Stimulated activated CD8-positive, alpha-beta memory T cell treated with anti-CD3 and anti-CD28 coated beads, Interleukin-15, amount 100 ng/mL, for 4 hours (primary cell): ENCODE data around the gene RBP3.
"Not testable (repeated sequence)": the region's sequence is repeated elsewhere in the genome, so short reads cannot be mapped to it uniquely, and the experiment has no call there.

Experiments
- DNase-seq, 2 donors: peaks; one replicate each; pipeline ENCODE4 v3.0.0-alpha.2; 2020; ENCODE audit warnings: low read depth in 2 of 2

RBP3 gene

DNA sequence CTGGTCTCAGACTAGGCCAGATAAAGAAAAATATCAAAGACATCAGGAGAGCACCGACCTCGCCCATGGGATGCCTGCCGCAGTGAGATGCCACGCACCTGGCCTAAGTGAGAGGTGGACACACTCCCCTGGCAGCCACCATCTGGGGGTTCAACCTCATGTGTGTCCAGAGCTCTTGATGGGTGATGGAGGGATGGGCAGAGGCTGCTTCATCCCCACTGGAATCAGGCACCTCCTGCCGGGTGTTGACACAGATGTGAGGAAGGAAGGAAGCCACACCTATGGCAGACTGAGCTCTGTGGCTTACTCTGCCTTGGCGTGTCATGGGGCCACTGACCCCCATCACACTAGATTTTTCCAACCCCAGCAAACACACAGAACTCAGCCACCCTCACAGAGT lies 24.6 kb downstream of the RBP3 start:
- DNase-seq, result no peak

DNA sequence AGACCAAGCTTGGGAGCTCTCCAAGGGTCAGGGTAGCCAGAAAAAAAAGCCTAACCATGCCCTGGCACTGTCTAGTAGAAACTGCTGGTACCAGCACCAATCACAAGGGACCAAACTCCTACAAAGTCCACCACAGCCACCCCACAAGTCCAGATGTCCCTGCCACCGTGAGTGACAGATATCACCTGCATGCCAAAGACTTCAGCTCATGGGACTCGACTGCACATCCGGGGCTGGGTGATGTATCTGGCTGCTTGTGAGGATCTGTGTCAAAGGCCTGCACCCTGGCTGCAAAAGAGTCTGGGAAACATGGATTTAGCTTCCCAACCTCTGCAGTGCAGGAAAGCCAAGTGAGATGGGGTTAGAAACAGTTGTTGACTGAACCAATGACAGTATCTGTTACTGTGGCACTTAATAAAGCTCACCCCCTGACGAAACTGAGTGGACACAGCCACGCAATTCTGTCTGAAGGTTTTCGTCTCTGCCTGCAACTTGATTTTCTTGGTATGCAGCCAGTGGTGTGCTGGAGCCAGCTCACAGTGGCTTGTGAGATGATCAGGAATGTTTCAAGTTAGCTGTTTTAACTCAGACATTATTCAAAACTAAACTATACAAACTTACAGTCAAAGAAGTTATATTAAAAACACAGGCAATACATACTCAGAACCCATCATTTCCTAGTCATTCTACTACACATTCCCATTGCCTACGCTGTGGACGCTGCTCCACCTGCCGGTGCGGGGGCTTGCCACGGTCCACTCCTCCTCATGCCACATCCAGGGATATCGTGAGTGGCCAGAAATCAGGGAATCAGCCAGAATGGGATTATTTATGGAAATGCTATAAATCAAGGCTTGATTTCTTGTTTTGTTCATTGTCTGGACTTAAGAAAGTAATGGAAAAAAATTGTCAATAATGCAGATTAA lies 26.7 kb downstream of the RBP3 start:
- no peak for DNase-seq

DNA sequence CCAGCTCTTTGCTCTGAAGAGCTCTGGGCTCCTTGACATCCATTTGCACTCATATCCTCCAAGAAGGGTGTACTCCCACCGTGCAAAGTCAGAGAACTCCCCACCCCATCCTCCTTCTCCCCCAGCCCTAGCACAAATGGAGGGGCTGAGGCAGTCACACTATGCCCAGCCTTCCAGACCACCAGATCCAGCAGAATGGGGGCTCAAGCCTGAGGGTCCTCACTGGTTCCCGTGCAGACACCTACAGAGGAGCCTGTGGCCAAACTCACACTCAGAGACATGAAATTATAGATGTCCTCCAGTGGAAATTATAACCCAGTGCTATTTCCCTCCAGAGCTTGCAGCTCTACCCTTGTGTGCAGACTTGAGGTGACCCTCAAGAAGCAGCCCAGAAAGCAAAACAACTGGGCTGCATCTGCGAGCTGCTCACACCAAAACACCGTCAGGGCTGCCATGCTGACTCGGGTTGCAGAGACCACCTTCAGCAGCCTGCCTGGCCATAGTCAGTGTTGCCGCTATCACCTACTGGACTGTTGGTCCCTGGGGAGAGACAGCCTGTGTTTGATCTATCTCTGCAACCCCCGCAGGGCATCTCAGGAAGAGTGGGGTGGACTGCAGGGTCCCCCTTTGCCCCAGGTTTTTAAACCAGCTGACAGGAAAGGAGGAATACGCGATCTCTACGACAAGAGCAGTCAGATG lies 28.5 kb downstream of the RBP3 start:
- no peak for DNase-seq

DNA sequence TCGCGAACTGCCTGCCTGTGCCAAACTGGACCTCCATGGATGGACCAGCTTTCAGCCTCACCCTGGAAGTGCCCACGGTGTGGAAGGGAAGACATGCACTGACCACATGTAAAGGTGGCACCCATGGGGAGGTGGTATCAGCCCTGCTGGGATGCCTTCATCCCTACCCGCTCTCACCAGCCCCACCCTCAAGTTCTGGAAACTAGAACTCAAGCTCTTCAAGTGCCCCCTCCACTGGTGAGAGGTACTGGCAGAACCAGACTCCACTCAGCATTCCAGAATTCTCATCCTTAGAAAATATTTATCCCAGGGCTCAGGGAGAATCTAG lies 30.0 kb downstream of the RBP3 start:
- DNase-seq, result no peak

DNA sequence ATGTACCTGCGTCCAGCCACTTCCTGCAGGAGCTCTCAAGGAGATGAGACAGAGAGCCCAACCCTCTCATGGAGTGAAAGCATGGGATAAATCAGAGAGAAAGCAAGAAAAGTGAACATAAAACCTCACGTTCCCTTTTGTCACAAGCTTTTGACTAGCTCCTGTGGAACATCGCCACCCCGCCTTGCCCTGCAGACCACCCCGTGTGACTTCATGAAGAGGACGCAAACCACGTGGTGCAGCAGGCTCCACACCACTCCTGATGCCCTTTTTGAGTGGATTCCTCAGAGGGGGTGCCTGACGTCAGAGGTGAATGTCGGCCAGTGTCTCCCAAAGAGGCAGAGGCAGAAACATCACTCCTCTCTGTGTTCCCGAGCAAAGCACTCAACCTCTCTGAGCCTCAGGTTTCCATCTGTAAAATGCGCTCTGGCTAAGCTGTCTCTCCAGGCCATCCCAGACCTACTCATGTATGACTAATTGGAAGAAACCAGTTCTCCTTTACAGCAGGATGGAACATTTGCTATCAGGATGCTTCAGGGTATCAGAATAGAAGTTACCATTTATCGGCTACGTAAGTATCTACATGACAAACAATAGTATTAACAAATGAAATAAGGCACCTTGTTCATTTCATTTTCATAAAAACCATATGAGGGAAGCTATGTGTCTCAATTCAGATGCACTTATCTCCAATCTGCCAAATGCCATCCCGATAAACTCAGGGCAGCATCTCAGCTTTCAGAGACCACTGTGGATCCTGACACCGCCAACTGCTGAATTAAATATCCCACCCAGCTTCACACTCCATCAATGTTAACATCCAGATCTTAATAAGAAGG lies 30.7 kb downstream of the RBP3 start:
- DNase-seq, result no peak

DNA sequence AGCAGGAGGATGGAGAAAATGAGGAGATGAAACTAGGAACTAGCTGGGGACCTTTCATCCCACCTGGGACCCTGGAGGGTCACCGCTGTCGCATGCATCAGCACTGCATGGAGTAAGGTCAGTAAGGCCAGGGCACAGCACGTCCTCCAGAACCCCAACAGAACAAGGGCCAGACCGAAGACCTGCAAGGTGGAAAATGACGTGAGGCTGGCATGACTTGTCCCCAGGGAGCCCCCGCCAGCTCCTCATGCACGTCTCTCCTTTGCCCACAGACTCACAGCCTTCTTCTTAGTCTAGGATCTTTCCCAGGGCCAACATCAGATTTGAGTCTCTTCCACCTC lies 31.3 kb downstream of the RBP3 start:
- no peak for DNase-seq

DNA sequence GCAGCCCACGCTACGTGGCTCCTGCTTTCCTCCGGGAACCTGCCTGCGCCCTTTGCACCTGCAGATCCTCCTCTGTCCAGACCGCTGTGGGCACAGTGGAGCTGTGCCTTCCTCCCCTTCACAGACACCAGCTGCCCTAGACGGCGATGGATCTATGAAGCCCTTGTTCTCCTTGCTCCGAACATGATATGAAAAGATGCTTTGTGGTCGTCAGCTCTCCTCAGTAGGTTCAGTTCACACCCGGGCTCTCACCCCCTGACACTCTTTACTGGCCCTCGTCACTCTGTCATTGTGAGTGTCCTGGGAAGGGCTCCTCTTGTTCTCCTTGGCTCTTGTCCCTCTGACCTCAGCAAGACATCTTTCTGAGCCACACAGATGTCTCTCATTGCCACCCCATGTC lies 31.7 kb downstream of the RBP3 start:
- no peak for DNase-seq

DNA sequence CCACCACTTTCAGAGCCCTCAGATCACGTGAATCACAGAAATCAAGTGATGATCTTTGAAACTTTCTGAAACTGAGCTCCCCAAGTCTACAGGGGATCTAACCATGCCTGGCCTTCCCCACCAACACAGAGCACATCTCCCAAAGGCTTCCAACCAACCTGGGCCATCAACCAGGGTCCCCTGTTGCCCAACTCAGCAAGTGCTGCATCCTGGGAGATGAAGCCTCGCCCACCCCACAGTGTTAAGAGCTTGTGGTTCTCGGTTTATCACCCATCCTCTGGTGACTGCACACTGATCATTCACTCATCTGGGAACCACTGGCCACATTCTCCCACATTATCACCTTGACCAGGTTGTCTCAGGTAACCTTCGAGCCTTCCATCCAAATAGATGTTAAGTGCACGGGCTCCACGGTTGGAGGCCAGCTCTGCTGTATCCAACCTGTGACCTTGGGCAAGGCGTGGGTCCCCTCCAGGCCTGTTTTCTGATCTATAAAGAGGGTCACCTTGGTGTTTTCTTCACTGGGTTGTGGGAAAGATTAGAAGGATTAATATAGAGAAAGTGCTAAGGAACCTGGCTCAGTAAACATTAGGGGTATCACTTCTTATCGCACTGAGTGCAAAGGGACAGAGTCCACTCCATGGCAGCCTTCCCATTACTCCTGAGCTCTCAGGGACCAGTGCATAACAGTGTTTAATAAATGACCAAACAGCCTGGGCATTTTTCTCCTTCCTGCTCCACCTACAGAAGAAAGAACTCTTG lies 32.4 kb downstream of the RBP3 start:
- DNase-seq, result no peak

DNA sequence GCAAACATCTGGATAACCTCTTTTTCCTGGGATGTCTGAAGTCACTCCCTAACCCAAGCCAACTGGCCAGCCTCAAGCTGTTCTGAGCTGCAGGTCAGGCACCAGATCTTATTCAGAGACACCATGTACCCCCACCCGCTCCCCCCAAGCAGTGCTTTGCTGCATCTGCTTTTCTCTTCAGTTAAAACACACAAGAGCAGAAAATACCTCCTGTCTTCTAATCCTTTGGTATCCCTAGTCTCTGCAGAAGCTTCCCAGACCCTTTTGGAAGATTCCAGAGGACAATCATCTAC lies 32.9 kb downstream of the RBP3 start:
- no peak for DNase-seq

DNA sequence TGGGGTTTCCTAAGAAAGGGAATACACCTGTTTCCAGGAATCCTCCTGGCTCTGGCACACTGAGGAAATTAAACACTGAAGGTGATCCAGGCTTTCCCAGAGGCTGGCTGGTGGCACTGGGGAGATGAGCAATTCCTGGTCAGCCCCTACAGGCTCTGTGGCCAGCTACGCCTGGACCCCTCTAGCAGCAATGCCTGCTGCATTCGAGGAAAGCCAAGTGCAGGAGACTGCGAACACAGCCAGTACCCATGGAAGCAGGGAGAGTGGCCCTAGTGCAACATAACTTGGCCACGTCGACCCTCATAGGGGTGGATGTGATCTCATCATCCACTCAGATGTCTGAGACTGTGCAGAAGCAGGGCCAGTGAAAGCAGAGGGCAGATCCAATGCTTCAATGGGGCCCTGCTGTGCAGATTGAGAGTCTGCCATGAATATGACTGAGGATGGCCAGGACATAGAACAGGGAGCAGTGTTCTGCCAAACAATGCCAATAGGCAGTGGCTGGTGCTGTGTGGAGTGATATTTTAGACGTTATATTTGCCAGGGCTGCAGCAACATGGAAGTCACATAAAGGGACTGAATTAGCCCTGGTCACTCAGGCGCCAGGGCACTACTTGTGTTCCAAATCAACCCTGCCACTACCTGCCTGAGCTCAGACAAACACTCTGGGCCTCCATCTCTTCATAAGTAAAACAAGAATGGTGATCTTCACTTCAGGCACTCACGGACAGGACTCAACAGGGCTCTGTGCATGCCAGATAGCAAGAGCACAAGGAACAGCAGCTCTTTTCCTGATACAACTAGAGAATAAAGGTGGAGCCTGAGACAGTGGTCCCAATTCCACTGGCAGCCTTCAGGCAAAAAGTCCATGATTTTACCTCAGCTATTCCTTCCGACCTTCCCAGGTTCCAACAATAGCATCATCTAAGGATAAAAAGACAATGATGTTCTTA lies 33.5 kb downstream of the RBP3 start:
- no peak for DNase-seq

DNA sequence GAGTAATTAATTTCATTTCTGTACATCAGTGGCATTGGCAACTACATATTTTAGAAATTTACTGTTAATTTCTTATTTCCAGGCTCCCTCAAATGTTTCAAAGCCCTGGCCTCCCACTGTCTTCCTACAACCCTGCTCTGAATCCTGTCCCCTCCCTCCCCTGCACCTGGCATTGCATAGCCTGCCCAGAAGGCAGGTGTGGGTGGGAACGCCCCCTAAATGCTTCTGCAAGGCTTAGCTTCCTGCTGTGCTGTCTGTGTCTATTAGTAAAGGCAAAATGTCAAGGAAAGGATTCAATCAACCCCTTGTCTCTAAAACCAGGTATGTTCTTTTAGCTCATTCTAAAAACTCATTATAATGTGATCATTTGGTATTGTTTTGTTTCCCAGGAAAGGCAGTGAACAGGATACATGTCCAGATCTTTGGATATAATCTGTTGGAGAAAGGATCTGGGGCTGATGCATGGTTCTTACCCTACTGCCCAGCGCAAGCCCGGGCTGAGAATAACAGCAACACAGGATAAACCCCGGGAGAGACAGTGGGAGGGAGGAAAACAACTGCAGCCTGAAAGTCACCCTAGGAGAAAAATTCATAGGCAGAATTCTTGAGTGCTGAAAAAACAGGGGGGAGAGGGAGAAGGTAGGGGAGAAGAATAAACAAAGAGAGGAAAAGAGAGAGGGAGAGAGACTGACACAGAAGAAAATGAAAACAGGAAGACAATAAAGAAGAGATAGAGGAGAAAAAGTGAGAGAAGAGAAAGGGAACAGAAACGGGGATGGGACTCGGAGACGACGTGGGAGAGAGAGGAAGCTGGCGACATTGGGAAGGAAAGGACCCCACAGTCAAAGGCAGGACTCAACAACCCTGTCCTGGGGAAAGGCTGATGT lies 35.3 kb downstream of the RBP3 start:
- DNase-seq, result no peak

DNA sequence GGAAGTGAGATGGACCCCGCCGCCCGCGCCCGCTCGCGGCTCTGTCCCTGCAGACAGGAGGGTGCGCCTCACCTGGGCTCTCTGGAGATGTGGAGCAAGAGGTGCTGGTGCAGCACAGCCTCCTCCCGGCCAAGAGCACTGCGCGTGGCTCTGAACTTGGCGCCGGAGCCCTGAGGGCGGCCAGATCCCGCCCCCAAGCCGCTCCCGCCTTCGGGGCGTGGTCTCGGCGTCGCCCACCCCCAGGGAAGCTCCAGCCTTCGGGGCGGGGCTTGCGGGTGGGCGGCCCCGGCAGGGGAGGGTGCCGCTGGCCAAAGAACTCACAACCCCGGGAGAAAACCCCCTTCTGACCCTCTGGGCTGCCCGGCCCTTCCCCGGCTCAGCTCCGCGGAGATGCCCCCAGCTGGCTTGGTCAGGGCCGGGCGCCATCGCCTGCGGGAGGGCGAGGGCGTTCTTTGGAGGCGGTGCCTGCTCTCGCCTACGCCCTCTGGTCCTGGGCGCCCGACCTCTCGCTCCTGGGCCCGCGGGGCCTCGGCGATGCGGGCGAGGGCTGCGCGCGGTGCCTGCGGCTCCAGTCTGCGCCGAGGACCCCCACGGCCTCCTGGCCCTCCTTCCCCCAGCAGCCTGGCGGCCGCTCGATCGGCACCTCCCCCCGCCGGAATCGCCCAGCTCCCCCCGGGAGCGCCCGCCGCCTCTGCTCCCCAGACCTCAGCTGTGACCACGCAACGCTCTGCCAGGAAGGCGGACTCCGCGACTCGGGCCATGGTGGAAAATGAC lies 36.2 kb downstream of the RBP3 start, which contains the start of gene ZNF488:
TSS of gene ZNF488 (minus strand) at position 146 of the 774 bp plus-strand sequence. CDS start 15,464 bp downstream, outside the sequence.
- peak; percentile 30 to 53 for DNase-seq

DNA sequence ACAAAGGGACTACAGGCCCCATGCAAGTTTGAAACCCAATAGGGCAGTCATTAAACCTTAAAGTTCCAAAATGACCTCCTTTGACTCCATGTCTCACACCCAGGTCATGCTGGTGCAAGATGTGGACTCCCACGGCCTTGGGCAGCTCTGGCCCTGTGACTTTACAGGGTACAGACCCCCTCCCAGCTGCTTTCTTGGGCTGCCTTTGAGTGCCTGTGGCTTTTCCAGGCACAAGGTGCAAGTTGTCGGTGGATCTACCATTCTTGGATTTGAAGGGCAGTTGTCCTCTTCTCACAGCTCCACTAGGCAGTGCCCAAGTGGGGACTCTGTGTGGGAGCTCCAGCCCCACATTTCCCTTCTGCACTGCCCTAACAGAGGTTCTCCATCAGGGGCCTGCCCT lies 37.9 kb downstream of the RBP3 start:
- DNase-seq, result not testable (repeated sequence)

DNA sequence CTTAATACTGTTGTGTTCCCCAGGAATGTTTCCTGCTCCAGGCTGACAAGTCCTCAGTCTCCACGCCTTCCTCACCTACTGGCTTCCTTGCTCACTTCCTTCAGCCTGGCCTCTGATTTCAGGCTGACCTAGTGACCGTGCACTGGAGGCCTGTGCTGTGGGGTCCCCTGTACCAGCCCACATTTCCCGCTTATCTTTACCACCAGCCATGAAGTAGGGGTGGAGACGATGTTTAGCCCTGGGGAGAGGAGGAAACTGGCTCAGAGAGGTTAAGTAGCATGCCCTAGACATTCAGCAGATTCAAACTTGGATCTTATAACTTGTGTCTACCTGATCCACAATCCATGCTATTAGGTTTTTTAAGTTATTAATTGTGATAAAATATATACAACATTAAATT lies 40.7 kb downstream of the RBP3 start:
- DNase-seq, result no peak

DNA sequence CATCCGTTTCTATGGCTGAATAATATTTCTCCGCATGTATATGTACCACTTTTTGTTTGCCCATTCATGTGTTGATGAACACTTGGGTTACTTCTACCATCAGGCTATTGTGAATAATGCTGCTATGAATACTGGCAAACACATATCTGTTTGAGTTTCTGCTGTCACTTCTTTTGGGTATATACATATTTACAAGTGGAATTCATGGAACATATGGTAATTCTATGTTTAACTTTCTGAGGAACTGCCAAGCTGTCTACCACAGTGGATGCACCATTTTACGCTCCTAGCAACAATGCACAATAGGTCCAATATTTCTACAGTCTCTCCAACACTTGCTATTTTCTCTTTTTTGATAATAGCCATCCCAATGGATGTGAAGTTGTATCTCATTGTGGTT lies 41.5 kb downstream of the RBP3 start:
- DNase-seq, result no peak

DNA sequence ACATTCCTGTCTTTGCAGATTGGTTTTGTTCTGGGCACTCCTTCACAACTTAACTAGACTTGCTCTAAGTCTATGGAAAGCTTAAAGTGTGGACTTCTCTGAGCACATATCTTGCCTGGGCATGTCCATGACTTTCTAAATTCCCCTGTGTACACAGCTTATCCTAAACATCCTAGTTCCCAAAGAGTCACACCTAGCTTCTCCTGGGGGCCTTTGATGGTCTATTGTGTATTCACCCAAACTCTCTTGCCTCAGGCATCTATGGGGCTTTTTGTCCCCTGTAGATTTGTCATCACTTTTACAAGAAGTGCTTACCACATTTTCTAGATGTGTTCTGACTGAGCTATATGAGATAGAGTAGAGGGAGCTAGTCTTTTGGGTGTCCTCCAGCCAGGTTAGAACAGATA lies 48.2 kb downstream of the RBP3 start:
- DNase-seq, result no peak

DNA sequence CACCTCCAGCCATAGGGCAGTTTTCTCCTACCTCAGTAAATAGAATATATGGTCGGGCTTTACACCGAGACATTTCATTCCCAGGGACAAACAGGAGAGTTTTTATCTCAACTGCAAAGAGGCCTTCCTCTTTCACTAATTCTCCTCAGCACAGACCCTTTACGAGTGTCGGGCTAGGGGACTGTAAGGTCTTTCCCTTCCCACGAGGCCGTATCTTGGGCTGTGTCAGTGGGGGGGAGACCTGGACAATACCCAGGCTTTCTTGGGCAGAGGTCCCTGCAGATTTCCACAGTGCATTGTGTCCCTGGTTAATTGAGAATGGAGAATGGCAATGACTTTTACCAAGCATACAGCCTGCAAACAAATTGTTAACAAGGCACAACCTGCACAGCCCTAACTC lies 49.1 kb downstream of the RBP3 start:
- DNase-seq, result no peak

DNA sequence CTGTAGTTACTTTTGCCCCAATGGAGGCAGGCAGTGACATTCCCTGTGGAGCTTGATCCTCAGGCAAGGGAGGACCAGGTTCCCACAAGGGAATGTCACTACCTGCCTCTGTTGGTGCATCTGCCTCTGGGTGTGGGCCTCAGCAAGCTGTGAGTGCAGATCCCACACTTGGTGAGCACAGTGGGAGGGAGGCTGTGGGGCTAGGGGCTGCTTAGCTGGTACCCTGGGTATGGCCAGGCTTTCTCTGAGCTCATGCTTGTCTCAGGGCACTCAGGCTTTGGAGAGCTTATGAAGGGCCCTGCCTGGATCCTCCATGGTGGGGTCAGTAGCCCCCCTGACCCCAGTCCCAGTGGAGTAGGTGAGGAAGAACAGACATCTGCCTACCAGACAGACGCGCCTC lies 52.1 kb downstream of the RBP3 start:
- no peak for DNase-seq

DNA sequence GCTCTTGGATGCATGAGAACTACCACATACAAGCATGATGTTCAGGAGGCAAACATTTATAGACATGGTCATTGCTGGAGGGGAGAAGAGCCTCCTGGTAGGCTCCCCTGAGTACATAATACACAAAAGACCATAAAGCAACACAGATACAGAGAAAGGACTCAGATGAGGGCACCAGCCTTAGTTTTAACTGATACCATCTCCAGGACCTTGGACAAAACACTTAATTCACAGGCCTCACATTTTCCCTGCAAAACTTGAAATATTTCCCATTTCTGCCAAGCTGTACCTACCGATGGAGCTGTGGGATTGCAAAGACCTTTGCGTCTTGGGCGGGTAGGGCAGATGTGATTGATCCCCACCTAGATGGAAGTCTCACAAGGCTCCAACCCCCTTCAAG lies 52.6 kb downstream of the RBP3 start:
- DNase-seq, result no peak
